GM12878 (cell line): ENCODE measurements around the gene MAP3K4. TPM values are rescaled to one million over a fixed set of nuclear protein-coding genes. Genes with fewer than 3 reads are reported as not detected.

Experiments used
- CHD2 ChIP-seq: IDR thresholded peaks from 2 replicates; pipeline ENCODE4 v1.6.1; 2011; ENCODE audit warnings: low read depth, low read length, improper control_type of control experiment, borderline replicate concordance
- CREB1 ChIP-seq: IDR thresholded peaks from 2 replicates; pipeline ENCODE4 v1.6.1; 2012; ENCODE audit warnings: low read depth, mild to moderate bottlenecking, inconsistent platforms
- DPF2 ChIP-seq: fragments of 450-650 bp; IDR thresholded peaks from 2 replicates; pipeline ENCODE4 v1.6.1; 2017; ENCODE audit warnings: mild to moderate bottlenecking
- EED ChIP-seq: sonication (generic); IDR thresholded peaks from 2 replicates; pipeline ENCODE4 v1.6.1; 2016; ENCODE audit warnings: antibody characterized with exemption, low read depth
- HCFC1 ChIP-seq: fragments of 150-350 bp; IDR thresholded peaks from 2 replicates; pipeline ENCODE4 v1.6.1; 2014; ENCODE audit warnings: low read length
- HDAC2 ChIP-seq: fragments of 200-600 bp; sonication (generic); IDR thresholded peaks from 2 replicates; pipeline ENCODE4 v1.6.1; 2017
- KDM1A ChIP-seq: fragments of 200-600 bp; sonication (generic); IDR thresholded peaks from 2 replicates; pipeline ENCODE4 v1.6.1; 2016; ENCODE audit warnings: borderline replicate concordance
- MEF2B ChIP-seq: fragments of 450-650 bp; IDR thresholded peaks from 2 replicates; pipeline ENCODE4 v1.6.1; 2018; ENCODE audit warnings: mild to moderate bottlenecking, moderate library complexity; ENCODE audit not compliant: partially characterized antibody, poor library complexity, severe bottlenecking
- MXI1 ChIP-seq: fragments of 150-350 bp; IDR thresholded peaks from 2 replicates; pipeline ENCODE4 v1.6.1; 2011; ENCODE audit warnings: low read depth, mild to moderate bottlenecking, inconsistent platforms, low read length, improper control_type of control experiment
- PML ChIP-seq: IDR thresholded peaks from 2 replicates; pipeline ENCODE4 v1.6.1; 2012; ENCODE audit warnings: low read length, inconsistent platforms
- POLR2AphosphoS5 ChIP-seq: IDR thresholded peaks from 2 replicates; pipeline ENCODE4 v1.6.1; 2011; ENCODE audit warnings: mild to moderate bottlenecking, low read length, inconsistent platforms
- RAD21 ChIP-seq: IDR thresholded peaks from 2 replicates; pipeline ENCODE4 v1.6.1; 2011; ENCODE audit warnings: mild to moderate bottlenecking, low read depth, low read length, moderate library complexity; ENCODE audit not compliant: insufficient read depth
- RAD51 ChIP-seq: fragments of 450-650 bp; IDR thresholded peaks from 2 replicates; pipeline ENCODE4 v1.6.1; 2016; ENCODE audit warnings: moderate library complexity, mild to moderate bottlenecking, inconsistent platforms
- RFX5 ChIP-seq: IDR thresholded peaks from 2 replicates; pipeline ENCODE4 v1.6.1; 2011; ENCODE audit warnings: low read depth, low read length, improper control_type of control experiment
- SIX5 ChIP-seq: IDR thresholded peaks from 2 replicates; pipeline ENCODE4 v1.6.1; 2011; ENCODE audit warnings: mild to moderate bottlenecking, low read depth, low read length, moderate library complexity; ENCODE audit not compliant: severe bottlenecking
- TAF1 ChIP-seq: IDR thresholded peaks from 2 replicates; pipeline ENCODE4 v1.6.1; 2011; ENCODE audit warnings: mild to moderate bottlenecking, low read depth, low read length, borderline replicate concordance
- ZNF207 ChIP-seq: fragments of 450-650 bp; IDR thresholded peaks from 2 replicates; pipeline ENCODE4 v1.6.1; 2014; ENCODE audit warnings: antibody characterized with exemption, mild to moderate bottlenecking, borderline replicate concordance
- polyA plus RNA-seq, 11 experiments: library from polyadenylated mRNA; depleted of rRNA in 4 of 11; unstranded in 6 of 11; stranded (reverse) in 5 of 11; fragments of >200 nt; fragmentation: Nextera tagmentation in 4 of 11; fragmentation: Illumina TruSeq in 1 of 11; extraction: Ambion mirVana in 4 of 11; extraction: Trizol in 1 of 11; gene quantifications; 1 replicate in 1 of 11; 2 replicates in 10 of 11; pipeline versions ENCODE4 v1.2.1 to v1.2.3, GENCODE V29; 2011 to 2016; ENCODE audit warnings: inconsistent platforms in 2 of 11, missing spikeins in 2 of 11, low read depth in 1 of 11
- total RNA-seq, 4 experiments: library from RNA; depleted of rRNA in 3 of 4; stranded (reverse); fragments of >200 nt in 3 of 4; fragmentation: Illumina TruSeq in 1 of 4; extraction: Trizol in 1 of 4; gene quantifications; 2 replicates each; pipeline versions ENCODE4 v1.2.1 to v1.2.3, GENCODE V29; 2013 to 2021
- TF ChIP-seq, protein P1 (sequence below): IDR thresholded peaks from 2 replicates; pipeline ENCODE4 v1.6.1; 2011; ENCODE audit warnings: low read depth, low read length, improper control_type of control experiment, borderline replicate concordance
- TF ChIP-seq, protein P2 (sequence below), 3 experiments: IDR thresholded peaks in 2 of 3; conservative IDR thresholded peaks in 1 of 3; 2 replicates each; pipeline ENCODE4 v1.5.1; 2011; ENCODE audit warnings: low read depth in 3 of 3, low read length in 3 of 3, mild to moderate bottlenecking in 3 of 3, control low read depth in 2 of 3, moderate library complexity in 2 of 3, inconsistent platforms in 1 of 3, mixed read lengths in 1 of 3; ENCODE audit not compliant: control insufficient read depth in 2 of 3, insufficient read depth in 1 of 3; ENCODE audit errors: extremely low read depth in 1 of 3
- TF ChIP-seq, protein P3 (sequence below): fragments of 450-650 bp; IDR thresholded peaks from 2 replicates; pipeline ENCODE4 v1.6.1; 2017; ENCODE audit warnings: mild to moderate bottlenecking, low read depth, inconsistent platforms; ENCODE audit not compliant: poor library complexity, severe bottlenecking
- TF ChIP-seq, protein P4 (sequence below): fragments of 450-650 bp; IDR thresholded peaks from 2 replicates; pipeline ENCODE4 v1.6.1; 2017; ENCODE audit warnings: mild to moderate bottlenecking, moderate library complexity

The MAP3K4 gene
- total and polyA plus RNA-seq, 10 of the 15 experiments (the other 5 are each of a cell fraction or from before 2014, with no cell fraction given) = 14.0 to 44.5 (median 23.1) TPM

DNA sequence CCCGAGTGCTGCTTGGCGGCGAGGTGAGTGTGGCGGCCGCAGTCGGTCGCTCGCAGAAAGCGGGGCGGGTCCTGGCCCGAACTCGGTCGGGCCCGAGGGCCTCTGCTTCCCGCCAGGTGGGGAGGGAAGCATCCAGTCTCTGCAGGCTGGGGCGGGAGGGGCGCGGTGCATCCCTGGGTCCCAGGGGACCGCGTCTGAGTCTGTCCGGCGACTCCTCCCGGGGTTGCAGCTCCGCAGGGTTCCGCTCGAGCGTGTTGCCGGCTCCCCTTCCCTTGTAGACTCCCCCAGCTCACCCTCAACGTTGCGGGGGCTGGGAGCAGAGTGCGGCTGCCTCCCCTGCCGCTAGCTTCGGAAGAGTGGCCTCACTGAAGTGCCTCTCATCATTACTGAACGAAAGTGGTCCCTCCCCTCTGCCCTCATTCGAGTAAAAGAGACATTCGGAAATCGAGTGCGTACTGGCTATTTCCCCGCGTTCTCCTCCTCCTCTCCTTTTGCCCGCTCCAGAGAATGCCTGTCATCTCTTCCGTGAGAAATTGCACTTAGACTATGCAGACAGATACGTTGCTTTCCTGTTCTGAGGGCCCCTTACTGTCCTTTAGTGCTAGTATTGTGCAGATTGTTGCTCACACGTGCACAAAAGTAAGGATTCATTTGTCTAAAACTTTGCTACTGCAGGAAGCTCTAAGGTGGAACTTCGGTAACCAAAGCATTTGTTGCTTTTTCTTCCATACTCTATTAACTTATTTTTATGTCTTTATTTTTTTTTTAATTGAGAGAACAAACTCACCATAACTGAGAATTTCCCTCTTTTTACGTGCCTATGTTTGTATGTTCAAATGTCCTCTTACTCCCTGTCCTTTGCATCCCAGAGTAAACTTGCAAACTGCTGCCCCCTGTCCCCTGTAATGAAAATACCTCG, 751 bp downstream of the MAP3K4 start (continued):
- TF ChIP-seq RAD51 = no peak
- TF ChIP-seq, protein P1, sequence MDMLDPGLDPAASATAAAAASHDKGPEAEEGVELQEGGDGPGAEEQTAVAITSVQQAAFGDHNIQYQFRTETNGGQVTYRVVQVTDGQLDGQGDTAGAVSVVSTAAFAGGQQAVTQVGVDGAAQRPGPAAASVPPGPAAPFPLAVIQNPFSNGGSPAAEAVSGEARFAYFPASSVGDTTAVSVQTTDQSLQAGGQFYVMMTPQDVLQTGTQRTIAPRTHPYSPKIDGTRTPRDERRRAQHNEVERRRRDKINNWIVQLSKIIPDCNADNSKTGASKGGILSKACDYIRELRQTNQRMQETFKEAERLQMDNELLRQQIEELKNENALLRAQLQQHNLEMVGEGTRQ = no peak
- no peak; the same call in 1 of the 2 replicates for TF ChIP-seq POLR2AphosphoS5
- TF ChIP-seq RFX5 = no peak
- no peak for TF ChIP-seq KDM1A
- TF ChIP-seq MEF2B = peak; percentile 90
- TF ChIP-seq, protein P2, sequence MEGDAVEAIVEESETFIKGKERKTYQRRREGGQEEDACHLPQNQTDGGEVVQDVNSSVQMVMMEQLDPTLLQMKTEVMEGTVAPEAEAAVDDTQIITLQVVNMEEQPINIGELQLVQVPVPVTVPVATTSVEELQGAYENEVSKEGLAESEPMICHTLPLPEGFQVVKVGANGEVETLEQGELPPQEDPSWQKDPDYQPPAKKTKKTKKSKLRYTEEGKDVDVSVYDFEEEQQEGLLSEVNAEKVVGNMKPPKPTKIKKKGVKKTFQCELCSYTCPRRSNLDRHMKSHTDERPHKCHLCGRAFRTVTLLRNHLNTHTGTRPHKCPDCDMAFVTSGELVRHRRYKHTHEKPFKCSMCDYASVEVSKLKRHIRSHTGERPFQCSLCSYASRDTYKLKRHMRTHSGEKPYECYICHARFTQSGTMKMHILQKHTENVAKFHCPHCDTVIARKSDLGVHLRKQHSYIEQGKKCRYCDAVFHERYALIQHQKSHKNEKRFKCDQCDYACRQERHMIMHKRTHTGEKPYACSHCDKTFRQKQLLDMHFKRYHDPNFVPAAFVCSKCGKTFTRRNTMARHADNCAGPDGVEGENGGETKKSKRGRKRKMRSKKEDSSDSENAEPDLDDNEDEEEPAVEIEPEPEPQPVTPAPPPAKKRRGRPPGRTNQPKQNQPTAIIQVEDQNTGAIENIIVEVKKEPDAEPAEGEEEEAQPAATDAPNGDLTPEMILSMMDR (IDR thresholded peaks at IDR 0.05 in 2 of 3, conservative IDR thresholded peaks at IDR 0.05 in 1 of 3; ENCODE audit: control insufficient read depth in 2 of 3, extremely low read depth in 1 of 3, insufficient read depth in 1 of 3, low read depth in 3 of 3, low read length in 3 of 3) = peak; percentile 55 to 64 (median 55)
- peak; percentile 60; the same call in 1 of the 2 replicates for TF ChIP-seq EED
- 0 out of 2 replicates have a peak, but pooled peaks have one; percentile 9 for TF ChIP-seq CREB1
- no peak for TF ChIP-seq ZNF207
- TF ChIP-seq MXI1 = 0 out of 2 replicates have a peak, but pooled peaks have one; percentile 12
- TF ChIP-seq HDAC2 = no peak
- TF ChIP-seq HCFC1 = no peak
- TF ChIP-seq DPF2 = peak; percentile 25; the same call in 1 of the 2 replicates
- TF ChIP-seq PML = no peak
- TF ChIP-seq, protein P3, sequence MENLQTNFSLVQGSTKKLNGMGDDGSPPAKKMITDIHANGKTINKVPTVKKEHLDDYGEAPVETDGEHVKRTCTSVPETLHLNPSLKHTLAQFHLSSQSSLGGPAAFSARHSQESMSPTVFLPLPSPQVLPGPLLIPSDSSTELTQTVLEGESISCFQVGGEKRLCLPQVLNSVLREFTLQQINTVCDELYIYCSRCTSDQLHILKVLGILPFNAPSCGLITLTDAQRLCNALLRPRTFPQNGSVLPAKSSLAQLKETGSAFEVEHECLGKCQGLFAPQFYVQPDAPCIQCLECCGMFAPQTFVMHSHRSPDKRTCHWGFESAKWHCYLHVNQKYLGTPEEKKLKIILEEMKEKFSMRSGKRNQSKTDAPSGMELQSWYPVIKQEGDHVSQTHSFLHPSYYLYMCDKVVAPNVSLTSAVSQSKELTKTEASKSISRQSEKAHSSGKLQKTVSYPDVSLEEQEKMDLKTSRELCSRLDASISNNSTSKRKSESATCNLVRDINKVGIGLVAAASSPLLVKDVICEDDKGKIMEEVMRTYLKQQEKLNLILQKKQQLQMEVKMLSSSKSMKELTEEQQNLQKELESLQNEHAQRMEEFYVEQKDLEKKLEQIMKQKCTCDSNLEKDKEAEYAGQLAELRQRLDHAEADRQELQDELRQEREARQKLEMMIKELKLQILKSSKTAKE = no peak
- TF ChIP-seq RAD21 = peak; percentile 62
- no peak for TF ChIP-seq SIX5
- TF ChIP-seq, protein P4, sequence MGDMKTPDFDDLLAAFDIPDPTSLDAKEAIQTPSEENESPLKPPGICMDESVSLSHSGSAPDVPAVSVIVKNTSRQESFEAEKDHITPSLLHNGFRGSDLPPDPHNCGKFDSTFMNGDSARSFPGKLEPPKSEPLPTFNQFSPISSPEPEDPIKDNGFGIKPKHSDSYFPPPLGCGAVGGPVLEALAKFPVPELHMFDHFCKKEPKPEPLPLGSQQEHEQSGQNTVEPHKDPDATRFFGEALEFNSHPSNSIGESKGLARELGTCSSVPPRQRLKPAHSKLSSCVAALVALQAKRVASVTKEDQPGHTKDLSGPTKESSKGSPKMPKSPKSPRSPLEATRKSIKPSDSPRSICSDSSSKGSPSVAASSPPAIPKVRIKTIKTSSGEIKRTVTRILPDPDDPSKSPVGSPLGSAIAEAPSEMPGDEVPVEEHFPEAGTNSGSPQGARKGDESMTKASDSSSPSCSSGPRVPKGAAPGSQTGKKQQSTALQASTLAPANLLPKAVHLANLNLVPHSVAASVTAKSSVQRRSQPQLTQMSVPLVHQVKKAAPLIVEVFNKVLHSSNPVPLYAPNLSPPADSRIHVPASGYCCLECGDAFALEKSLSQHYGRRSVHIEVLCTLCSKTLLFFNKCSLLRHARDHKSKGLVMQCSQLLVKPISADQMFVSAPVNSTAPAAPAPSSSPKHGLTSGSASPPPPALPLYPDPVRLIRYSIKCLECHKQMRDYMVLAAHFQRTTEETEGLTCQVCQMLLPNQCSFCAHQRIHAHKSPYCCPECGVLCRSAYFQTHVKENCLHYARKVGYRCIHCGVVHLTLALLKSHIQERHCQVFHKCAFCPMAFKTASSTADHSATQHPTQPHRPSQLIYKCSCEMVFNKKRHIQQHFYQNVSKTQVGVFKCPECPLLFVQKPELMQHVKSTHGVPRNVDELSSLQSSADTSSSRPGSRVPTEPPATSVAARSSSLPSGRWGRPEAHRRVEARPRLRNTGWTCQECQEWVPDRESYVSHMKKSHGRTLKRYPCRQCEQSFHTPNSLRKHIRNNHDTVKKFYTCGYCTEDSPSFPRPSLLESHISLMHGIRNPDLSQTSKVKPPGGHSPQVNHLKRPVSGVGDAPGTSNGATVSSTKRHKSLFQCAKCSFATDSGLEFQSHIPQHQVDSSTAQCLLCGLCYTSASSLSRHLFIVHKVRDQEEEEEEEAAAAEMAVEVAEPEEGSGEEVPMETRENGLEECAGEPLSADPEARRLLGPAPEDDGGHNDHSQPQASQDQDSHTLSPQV = no peak
- TF ChIP-seq TAF1 = peak; percentile 57; the same call in 1 of the 2 replicates
- no peak for TF ChIP-seq CHD2
